K562 (cell line): ENCODE results near the gene CAMK1D.

Experiments
- KLF6 ChIP-seq: fragments of 250-450 bp; sonication (Bioruptor Pico); IDR thresholded peaks from 2 replicates; pipeline ENCODE4 v1.4.0; 2020; ENCODE audit warnings: mild to moderate bottlenecking, moderate library complexity, borderline replicate concordance
- POLR2H ChIP-seq: IDR thresholded peaks from 2 replicates; pipeline ENCODE4 v1.6.1; 2016; ENCODE audit warnings: missing genetic modification characterization, low read depth, mild to moderate bottlenecking, control low read depth, missing compliant biosample characterization, moderate library complexity
- ZNF274 ChIP-seq: IDR thresholded peaks from 2 replicates; pipeline ENCODE4 v1.6.1; 2011; ENCODE audit warnings: low read depth, mild to moderate bottlenecking, low read length, moderate library complexity, borderline replicate concordance

- TF ChIP-seq POLR2H (tag): no peak
- TF ChIP-seq KLF6 (CRISPR knock-in tag): no peak
- TF ChIP-seq ZNF274: no peak
Observed at GRCh38 chr10:12566161-12567115, 217.1 kb downstream of the CAMK1D start.
